ENCODE data around the gene AURKAIP1. TPM values are rescaled to one million over a fixed set of nuclear protein-coding genes. Genes with fewer than 3 reads are reported as not detected.

The AURKAIP1 gene
- total and polyA plus RNA-seq, 2 of the 13 experiments (the other 11 are each of a cell fraction or from before 2014, with no cell fraction given): 69.5 to 175 TPM

DNA sequence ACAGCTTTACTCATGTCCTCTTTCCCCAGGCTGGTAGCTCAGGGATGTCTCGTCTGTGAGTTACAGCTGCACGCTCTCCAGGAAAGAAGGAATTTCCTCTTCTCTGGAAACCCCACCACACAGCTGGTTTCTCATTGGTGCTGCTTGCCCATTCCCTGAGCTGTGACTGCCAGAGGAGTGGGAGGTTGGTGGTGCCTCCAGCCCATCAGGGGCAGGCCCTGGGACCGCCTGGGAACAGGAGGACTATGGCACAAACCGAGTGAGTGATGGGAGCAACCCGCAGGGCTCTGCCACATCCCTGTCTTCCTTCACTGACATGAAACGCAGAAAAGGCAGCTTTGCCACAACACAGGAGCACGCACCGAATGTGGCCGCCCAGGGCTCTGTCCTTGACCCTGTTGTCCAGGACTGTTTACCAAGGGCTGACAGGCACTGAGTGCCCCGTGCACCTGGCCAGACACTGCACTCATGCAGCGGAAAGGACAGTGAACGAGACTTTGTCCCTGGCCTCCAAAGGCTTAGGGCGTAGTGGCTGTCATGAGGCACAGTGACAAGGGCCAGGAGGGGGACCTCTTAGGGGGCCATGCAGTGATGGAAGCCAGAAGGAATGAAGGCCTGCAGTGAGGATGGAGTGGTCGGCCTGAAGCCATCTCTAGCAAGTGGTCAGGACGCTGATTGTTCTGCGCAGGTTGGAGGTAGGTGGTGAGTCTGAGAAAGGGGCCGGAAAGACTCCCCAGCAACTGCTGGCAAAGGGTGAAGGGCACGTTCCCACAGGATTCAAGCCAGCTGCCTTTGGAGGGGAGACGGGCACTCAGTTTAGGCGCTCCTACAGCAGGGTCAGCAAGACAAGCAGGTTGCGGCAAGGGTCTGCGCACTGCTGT, 25.8 kb upstream of the AURKAIP1 start (continued):
- TF ChIP-seq, protein P1, sequence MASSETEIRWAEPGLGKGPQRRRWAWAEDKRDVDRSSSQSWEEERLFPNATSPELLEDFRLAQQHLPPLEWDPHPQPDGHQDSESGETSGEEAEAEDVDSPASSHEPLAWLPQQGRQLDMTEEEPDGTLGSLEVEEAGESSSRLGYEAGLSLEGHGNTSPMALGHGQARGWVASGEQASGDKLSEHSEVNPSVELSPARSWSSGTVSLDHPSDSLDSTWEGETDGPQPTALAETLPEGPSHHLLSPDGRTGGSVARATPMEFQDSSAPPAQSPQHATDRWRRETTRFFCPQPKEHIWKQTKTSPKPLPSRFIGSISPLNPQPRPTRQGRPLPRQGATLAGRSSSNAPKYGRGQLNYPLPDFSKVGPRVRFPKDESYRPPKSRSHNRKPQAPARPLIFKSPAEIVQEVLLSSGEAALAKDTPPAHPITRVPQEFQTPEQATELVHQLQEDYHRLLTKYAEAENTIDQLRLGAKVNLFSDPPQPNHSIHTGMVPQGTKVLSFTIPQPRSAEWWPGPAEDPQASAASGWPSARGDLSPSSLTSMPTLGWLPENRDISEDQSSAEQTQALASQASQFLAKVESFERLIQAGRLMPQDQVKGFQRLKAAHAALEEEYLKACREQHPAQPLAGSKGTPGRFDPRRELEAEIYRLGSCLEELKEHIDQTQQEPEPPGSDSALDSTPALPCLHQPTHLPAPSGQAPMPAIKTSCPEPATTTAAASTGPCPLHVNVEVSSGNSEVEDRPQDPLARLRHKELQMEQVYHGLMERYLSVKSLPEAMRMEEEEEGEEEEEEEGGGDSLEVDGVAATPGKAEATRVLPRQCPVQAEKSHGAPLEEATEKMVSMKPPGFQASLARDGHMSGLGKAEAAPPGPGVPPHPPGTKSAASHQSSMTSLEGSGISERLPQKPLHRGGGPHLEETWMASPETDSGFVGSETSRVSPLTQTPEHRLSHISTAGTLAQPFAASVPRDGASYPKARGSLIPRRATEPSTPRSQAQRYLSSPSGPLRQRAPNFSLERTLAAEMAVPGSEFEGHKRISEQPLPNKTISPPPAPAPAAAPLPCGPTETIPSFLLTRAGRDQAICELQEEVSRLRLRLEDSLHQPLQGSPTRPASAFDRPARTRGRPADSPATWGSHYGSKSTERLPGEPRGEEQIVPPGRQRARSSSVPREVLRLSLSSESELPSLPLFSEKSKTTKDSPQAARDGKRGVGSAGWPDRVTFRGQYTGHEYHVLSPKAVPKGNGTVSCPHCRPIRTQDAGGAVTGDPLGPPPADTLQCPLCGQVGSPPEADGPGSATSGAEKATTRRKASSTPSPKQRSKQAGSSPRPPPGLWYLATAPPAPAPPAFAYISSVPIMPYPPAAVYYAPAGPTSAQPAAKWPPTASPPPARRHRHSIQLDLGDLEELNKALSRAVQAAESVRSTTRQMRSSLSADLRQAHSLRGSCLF (CRISPR knock-in tag; IDR thresholded peaks at IDR 0.05; ENCODE audit: borderline replicate concordance): no peak; the same call in 1 of the 2 replicates
- TF ChIP-seq ZNF83 (CRISPR knock-in tag; IDR thresholded peaks at IDR 0.05; ENCODE audit: borderline replicate concordance): 0 out of 2 replicates have a peak, but pooled peaks have one; percentile 14
- TF ChIP-seq ELF3 (CRISPR knock-in tag; IDR thresholded peaks at IDR 0.05): peak; percentile 90
- TF ChIP-seq, protein P2, sequence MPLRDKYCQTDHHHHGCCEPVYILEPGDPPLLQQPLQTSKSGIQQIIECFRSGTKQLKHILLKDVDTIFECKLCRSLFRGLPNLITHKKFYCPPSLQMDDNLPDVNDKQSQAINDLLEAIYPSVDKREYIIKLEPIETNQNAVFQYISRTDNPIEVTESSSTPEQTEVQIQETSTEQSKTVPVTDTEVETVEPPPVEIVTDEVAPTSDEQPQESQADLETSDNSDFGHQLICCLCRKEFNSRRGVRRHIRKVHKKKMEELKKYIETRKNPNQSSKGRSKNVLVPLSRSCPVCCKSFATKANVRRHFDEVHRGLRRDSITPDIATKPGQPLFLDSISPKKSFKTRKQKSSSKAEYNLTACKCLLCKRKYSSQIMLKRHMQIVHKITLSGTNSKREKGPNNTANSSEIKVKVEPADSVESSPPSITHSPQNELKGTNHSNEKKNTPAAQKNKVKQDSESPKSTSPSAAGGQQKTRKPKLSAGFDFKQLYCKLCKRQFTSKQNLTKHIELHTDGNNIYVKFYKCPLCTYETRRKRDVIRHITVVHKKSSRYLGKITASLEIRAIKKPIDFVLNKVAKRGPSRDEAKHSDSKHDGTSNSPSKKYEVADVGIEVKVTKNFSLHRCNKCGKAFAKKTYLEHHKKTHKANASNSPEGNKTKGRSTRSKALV (CRISPR knock-in tag; IDR thresholded peaks at IDR 0.05): 0 out of 2 replicates have a peak, but pooled peaks have one; percentile 60
- no peak; the same call in 1 of the 2 replicates for TF ChIP-seq ZBTB1 (CRISPR knock-in tag; IDR thresholded peaks at IDR 0.05; ENCODE audit: borderline replicate concordance)
- TF ChIP-seq SNRNP70 (IDR thresholded peaks at IDR 0.05; ENCODE audit: low read depth, low read length): no peak
- peak; percentile 82; the same call in 1 of the 2 replicates for TF ChIP-seq CBX5 (CRISPR knock-in tag; IDR thresholded peaks at IDR 0.05; ENCODE audit: borderline replicate concordance)
- TF ChIP-seq, protein P3, sequence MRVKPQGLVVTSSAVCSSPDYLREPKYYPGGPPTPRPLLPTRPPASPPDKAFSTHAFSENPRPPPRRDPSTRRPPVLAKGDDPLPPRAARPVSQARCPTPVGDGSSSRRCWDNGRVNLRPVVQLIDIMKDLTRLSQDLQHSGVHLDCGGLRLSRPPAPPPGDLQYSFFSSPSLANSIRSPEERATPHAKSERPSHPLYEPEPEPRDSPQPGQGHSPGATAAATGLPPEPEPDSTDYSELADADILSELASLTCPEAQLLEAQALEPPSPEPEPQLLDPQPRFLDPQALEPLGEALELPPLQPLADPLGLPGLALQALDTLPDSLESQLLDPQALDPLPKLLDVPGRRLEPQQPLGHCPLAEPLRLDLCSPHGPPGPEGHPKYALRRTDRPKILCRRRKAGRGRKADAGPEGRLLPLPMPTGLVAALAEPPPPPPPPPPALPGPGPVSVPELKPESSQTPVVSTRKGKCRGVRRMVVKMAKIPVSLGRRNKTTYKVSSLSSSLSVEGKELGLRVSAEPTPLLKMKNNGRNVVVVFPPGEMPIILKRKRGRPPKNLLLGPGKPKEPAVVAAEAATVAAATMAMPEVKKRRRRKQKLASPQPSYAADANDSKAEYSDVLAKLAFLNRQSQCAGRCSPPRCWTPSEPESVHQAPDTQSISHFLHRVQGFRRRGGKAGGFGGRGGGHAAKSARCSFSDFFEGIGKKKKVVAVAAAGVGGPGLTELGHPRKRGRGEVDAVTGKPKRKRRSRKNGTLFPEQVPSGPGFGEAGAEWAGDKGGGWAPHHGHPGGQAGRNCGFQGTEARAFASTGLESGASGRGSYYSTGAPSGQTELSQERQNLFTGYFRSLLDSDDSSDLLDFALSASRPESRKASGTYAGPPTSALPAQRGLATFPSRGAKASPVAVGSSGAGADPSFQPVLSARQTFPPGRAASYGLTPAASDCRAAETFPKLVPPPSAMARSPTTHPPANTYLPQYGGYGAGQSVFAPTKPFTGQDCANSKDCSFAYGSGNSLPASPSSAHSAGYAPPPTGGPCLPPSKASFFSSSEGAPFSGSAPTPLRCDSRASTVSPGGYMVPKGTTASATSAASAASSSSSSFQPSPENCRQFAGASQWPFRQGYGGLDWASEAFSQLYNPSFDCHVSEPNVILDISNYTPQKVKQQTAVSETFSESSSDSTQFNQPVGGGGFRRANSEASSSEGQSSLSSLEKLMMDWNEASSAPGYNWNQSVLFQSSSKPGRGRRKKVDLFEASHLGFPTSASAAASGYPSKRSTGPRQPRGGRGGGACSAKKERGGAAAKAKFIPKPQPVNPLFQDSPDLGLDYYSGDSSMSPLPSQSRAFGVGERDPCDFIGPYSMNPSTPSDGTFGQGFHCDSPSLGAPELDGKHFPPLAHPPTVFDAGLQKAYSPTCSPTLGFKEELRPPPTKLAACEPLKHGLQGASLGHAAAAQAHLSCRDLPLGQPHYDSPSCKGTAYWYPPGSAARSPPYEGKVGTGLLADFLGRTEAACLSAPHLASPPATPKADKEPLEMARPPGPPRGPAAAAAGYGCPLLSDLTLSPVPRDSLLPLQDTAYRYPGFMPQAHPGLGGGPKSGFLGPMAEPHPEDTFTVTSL (CRISPR knock-in tag; IDR thresholded peaks at IDR 0.05; ENCODE audit: borderline replicate concordance): peak; percentile 75; the same call in 1 of the 2 replicates
- peak; percentile 87 for TF ChIP-seq BORCS8-MEF2B (CRISPR knock-in tag; IDR thresholded peaks at IDR 0.05)
- peak; percentile 86; the same call in 1 of the 2 replicates for TF ChIP-seq BRD4 (CRISPR knock-in tag; IDR thresholded peaks at IDR 0.05)
